ENCODE data around the gene GNG4. TPM values are rescaled to one million over a fixed set of nuclear protein-coding genes. Genes with fewer than 3 reads are reported as not detected.

Gene GNG4
- total and polyA plus RNA-seq, 12 donors = 0.04 to 0.15 (median 0.06) TPM; not detected in 9

GRCh38 chr1:235646463-235646862, 3.1 kb downstream of the GNG4 start:
- ATAC-seq (no peak), DNase-seq (no peak)
- H3K9me3 ChIP-seq = no peaks in the 10 kb centered on the region
- H3K36me3 ChIP-seq = no peaks in the 10 kb centered on the region
- H3K27me3 ChIP-seq = peaks cover 13 to 98% (median 82%) of the 10 kb centered on the region in 7 donors
- H3K4me3 ChIP-seq = no peak overlapping the region
- H3K4me1 ChIP-seq = peaks cover 3 to 27% (median 22%) of the 10 kb centered on the region in 9 donors
- 75 to 76% methylated on average over 9 of the region's 9 CpGs for WGBS, 2 donors
- intact Hi-C loops (cut with DNase I) = no loop called here
- TF ChIP-seq CTCF (IDR thresholded peaks at IDR 0.05) = no peak
- H3K27ac ChIP-seq = no peak overlapping the region

- no peak for DNase-seq
- H3K27ac ChIP-seq = no peak overlapping the region
- no peak for TF ChIP-seq CTCF (IDR thresholded peaks at IDR 0.05)
- intact Hi-C loops (cut with DNase I) = no loop called here
- ATAC-seq = no peak
- WGBS, 2 donors = 91% methylated on average over 13 of the region's 13 CpGs
- H3K36me3 ChIP-seq = no peaks in the 10 kb centered on the region
- no peaks in the 10 kb centered on the region for H3K9me3 ChIP-seq
- H3K4me3 ChIP-seq = no peak overlapping the region
- H3K4me1 ChIP-seq = peaks cover 3 to 17% (median 14%) of the 10 kb centered on the region in 9 donors
- peaks cover 4 to 84% (median 72%) of the 10 kb centered on the region in 7 donors for H3K27me3 ChIP-seq
Observed at GRCh38 chr1:235644693-235645305, 4.8 kb downstream of the GNG4 start.

GRCh38 chr1:235643837-235644692, 5.5 kb downstream of the GNG4 start:
- intact Hi-C loops (cut with DNase I) = no loop called here
- ATAC-seq = no peak
- Histone ChIP-seq H3K4me1 (peaks cover under 1 to 13% (median 9%) of the 10 kb centered on the region in 9 donors), H3K27ac (no peak overlapping the region), H3K9me3 (no peaks in the 10 kb centered on the region), H3K27me3 (peaks cover 1 to 79% (median 68%) of the 10 kb centered on the region in 7 donors), H3K36me3 (no peaks in the 10 kb centered on the region), H3K4me3 (no peak overlapping the region)
- no peak for DNase-seq
- 89 to 90% methylated on average over 23 of the region's 23 CpGs for WGBS, 2 donors
- TF ChIP-seq CTCF (IDR thresholded peaks at IDR 0.05) = no peak

- 49 to 51% methylated on average over 11 of the region's 11 CpGs for WGBS, 2 donors
- intact Hi-C loops (cut with DNase I) = no loop called here
- ATAC-seq (no peak), DNase-seq (no peak)
- Histone ChIP-seq H3K27me3 (peaks cover 0 to 68% (median 57%) of the 10 kb centered on the region in 7 donors), H3K4me3 (no peak overlapping the region), H3K27ac (peak overlapping the region in 1 of 10 donors; percentile 10), H3K9me3 (no peaks in the 10 kb centered on the region), H3K36me3 (no peaks in the 10 kb centered on the region), H3K4me1 (peaks cover 0 to 4% (median 0%) of the 10 kb centered on the region in 9 donors)
- no peak for TF ChIP-seq CTCF (IDR thresholded peaks at IDR 0.05)
Observed at GRCh38 chr1:235642943-235643371, 6.6 kb downstream of the GNG4 start.

Measured in heart right ventricle (tissue), 16 donors.